HEK293 (cell line): Measurements from ENCODE around the gene DLD.

ENCODE experiments used
- CTCF ChIA-PET: fragments of 350-600 bp; formaldehyde crosslinking; extraction: SDS; loops from one replicate; lab custom pipeline; 2021; ENCODE audit warnings: antibody characterized with exemption; lab: Yijun Ruan, JAX
- POLR2A ChIA-PET: fragments of 300-600 bp; formaldehyde crosslinking; extraction: SDS; loops from one replicate; lab custom pipeline; 2020; ENCODE audit warnings: antibody characterized with exemption, inconsistent platforms; lab: Yijun Ruan, JAX
- H3K27ac ChIP-seq: fragments of 200-500 bp; sonication (Bioruptor generic); 2 replicates; pipeline ENCODE4 v1.5.1; 2014; ENCODE audit warnings: low read depth, low read length, control low read depth, inconsistent platforms; ENCODE audit errors: extremely low read depth
- H3K36me3 ChIP-seq, 2 experiments: fragments of 200-500 bp in 1 of 2; sonication (Bioruptor generic) in 1 of 2; 1 replicate in 1 of 2; 2 replicates in 1 of 2; pipeline ENCODE4 v1.5.1; 2014 to 2017; ENCODE audit warnings: inconsistent platforms in 2 of 2, low read length in 2 of 2; ENCODE audit not compliant: control insufficient read depth in 2 of 2, insufficient read depth in 1 of 2
- H3K4me1 ChIP-seq: fragments of 200-500 bp; sonication (Bioruptor generic); 2 replicates; pipeline ENCODE4 v1.5.1; 2014; ENCODE audit warnings: mild to moderate bottlenecking, low read length, inconsistent platforms; ENCODE audit not compliant: control insufficient read depth, insufficient read depth
- H3K4me3 ChIP-seq: 2 replicates; pipeline ENCODE4 v1.5.1; 2011; ENCODE audit warnings: low read depth, mild to moderate bottlenecking, control low read depth, low read length, moderate library complexity
- H3K9me3 ChIP-seq: fragments of 200-500 bp; sonication (Bioruptor generic); 2 replicates; pipeline ENCODE4 v1.5.1; 2014; ENCODE audit warnings: low read depth, low read length, inconsistent platforms; ENCODE audit not compliant: control insufficient read depth, insufficient read depth
- CTCF ChIP-seq: fragments of 450-650 bp; formaldehyde crosslinking; IDR thresholded peaks from 2 replicates; pipeline ENCODE4 v1.5.1; 2016; ENCODE audit warnings: missing biosample characterization, missing genetic modification characterization
- KLF17 ChIP-seq: fragments of 450-650 bp; formaldehyde crosslinking; IDR thresholded peaks from 2 replicates; pipeline ENCODE4 v1.5.1; 2016; ENCODE audit warnings: missing biosample characterization, missing genetic modification characterization
- OVOL3 ChIP-seq: fragments of 450-650 bp; formaldehyde crosslinking; IDR thresholded peaks from 2 replicates; pipeline ENCODE4 v1.5.1; 2016; ENCODE audit warnings: missing biosample characterization, missing genetic modification characterization
- SP3 ChIP-seq: fragments of 450-650 bp; formaldehyde crosslinking; IDR thresholded peaks from 2 replicates; pipeline ENCODE4 v1.5.1; 2016; ENCODE audit warnings: missing biosample characterization, missing genetic modification characterization
- ZIC2 ChIP-seq: fragments of 450-650 bp; formaldehyde crosslinking; IDR thresholded peaks from 2 replicates; pipeline ENCODE4 v1.5.1; 2016; ENCODE audit warnings: missing biosample characterization, missing genetic modification characterization
- ZNF10 ChIP-seq: fragments of 450-650 bp; formaldehyde crosslinking; IDR thresholded peaks from 2 replicates; pipeline ENCODE4 v1.5.1; 2017; ENCODE audit warnings: missing biosample characterization, missing genetic modification characterization
- ZNF2 ChIP-seq: fragments of 450-650 bp; formaldehyde crosslinking; IDR thresholded peaks from 2 replicates; pipeline ENCODE4 v1.5.1; 2016; ENCODE audit warnings: missing biosample characterization, missing genetic modification characterization
- ZNF529 ChIP-seq: fragments of 450-650 bp; formaldehyde crosslinking; IDR thresholded peaks from 2 replicates; pipeline ENCODE4 v1.5.1; 2017; ENCODE audit warnings: missing genetic modification characterization, missing biosample characterization; ENCODE audit not compliant: insufficient replicate concordance
- ZNF530 ChIP-seq: fragments of 450-650 bp; formaldehyde crosslinking; IDR thresholded peaks from 2 replicates; pipeline ENCODE4 v1.5.1; 2016; ENCODE audit warnings: low read depth, missing biosample characterization, missing genetic modification characterization
- ZNF548 ChIP-seq: fragments of 450-650 bp; formaldehyde crosslinking; IDR thresholded peaks from 2 replicates; pipeline ENCODE4 v1.5.1; 2016; ENCODE audit warnings: missing biosample characterization, missing genetic modification characterization
- ZNF558 ChIP-seq: fragments of 450-650 bp; formaldehyde crosslinking; IDR thresholded peaks from 2 replicates; pipeline ENCODE4 v1.5.1; 2016; ENCODE audit warnings: missing biosample characterization, missing genetic modification characterization
- ZNF560 ChIP-seq: fragments of 450-650 bp; formaldehyde crosslinking; IDR thresholded peaks from 2 replicates; pipeline ENCODE4 v1.5.1; 2017; ENCODE audit warnings: missing biosample characterization, missing genetic modification characterization, borderline replicate concordance
- ZNF660 ChIP-seq: fragments of 450-650 bp; IDR thresholded peaks from 2 replicates; pipeline ENCODE4 v1.5.1; 2018; ENCODE audit warnings: missing biosample characterization, mild to moderate bottlenecking, missing genetic modification characterization
- ZNF830 ChIP-seq: fragments of 450-650 bp; IDR thresholded peaks from 2 replicates; pipeline ENCODE4 v1.5.0; 2018; ENCODE audit warnings: missing biosample characterization, missing genetic modification characterization, low read depth, mild to moderate bottlenecking, moderate library complexity
- ZSCAN5A ChIP-seq: fragments of 450-650 bp; formaldehyde crosslinking; IDR thresholded peaks from 2 replicates; pipeline ENCODE4 v1.5.1; 2016; ENCODE audit warnings: missing biosample characterization, missing genetic modification characterization
- TF ChIP-seq, protein P1 (sequence below): fragments of 450-650 bp; formaldehyde crosslinking; conservative IDR thresholded peaks from 2 replicates; pipeline ENCODE4 v1.5.1; 2016; ENCODE audit warnings: low read depth, missing biosample characterization, missing genetic modification characterization
- TF ChIP-seq, protein P2 (sequence below): fragments of 450-650 bp; formaldehyde crosslinking; IDR thresholded peaks from 2 replicates; pipeline ENCODE4 v1.5.1; 2016; ENCODE audit warnings: missing biosample characterization, missing genetic modification characterization, low read depth

DLD gene

GRCh38 chr7:107957436-107957835, 66.5 kb downstream of the DLD start:
- H3K4me1 ChIP-seq: no peaks in the 10 kb centered on the region
- no peaks in the 10 kb centered on the region for H3K9me3 ChIP-seq
- TF ChIP-seq ZNF530 (tag by site-specific recombination) (no peak), ZNF558 (tag by site-specific recombination) (no peak), KLF17 (tag by site-specific recombination) (no peak), ZIC2 (tag by site-specific recombination) (no peak), ZNF660 (tag by site-specific recombination) (no peak), OVOL3 (no peak), ZNF560 (tag by site-specific recombination) (no peak), ZNF830 (no peak), SP3 (tag by site-specific recombination) (no peak), ZNF529 (tag by site-specific recombination) (no peak), CTCF (no peak), ZNF2 (tag by site-specific recombination) (no peak), ZNF10 (tag by site-specific recombination) (no peak), ZNF548 (tag by site-specific recombination) (no peak), ZSCAN5A (tag by site-specific recombination) (no peak)
- TF ChIP-seq, protein P1, sequence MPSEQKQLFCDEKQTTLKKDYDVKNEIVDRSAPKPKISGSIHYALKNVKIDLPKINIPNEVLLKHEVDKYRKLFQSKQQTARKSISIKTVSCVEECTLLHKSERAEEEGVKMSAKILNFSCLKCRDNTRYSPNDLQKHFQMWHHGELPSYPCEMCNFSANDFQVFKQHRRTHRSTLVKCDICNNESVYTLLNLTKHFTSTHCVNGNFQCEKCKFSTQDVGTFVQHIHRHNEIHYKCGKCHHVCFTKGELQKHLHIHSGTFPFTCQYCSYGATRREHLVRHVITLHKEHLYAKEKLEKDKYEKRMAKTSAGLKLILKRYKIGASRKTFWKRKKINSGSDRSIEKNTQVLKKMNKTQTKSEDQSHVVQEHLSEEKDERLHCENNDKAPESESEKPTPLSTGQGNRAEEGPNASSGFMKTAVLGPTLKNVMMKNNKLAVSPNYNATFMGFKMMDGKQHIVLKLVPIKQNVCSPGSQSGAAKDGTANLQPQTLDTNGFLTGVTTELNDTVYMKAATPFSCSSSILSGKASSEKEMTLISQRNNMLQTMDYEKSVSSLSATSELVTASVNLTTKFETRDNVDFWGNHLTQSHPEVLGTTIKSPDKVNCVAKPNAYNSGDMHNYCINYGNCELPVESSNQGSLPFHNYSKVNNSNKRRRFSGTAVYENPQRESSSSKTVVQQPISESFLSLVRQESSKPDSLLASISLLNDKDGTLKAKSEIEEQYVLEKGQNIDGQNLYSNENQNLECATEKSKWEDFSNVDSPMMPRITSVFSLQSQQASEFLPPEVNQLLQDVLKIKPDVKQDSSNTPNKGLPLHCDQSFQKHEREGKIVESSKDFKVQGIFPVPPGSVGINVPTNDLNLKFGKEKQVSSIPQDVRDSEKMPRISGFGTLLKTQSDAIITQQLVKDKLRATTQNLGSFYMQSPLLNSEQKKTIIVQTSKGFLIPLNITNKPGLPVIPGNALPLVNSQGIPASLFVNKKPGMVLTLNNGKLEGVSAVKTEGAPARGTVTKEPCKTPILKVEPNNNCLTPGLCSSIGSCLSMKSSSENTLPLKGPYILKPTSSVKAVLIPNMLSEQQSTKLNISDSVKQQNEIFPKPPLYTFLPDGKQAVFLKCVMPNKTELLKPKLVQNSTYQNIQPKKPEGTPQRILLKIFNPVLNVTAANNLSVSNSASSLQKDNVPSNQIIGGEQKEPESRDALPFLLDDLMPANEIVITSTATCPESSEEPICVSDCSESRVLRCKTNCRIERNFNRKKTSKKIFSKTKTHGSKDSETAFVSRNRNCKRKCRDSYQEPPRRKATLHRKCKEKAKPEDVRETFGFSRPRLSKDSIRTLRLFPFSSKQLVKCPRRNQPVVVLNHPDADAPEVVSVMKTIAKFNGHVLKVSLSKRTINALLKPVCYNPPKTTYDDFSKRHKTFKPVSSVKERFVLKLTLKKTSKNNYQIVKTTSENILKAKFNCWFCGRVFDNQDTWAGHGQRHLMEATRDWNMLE: no peak
- TF ChIP-seq, protein P2, sequence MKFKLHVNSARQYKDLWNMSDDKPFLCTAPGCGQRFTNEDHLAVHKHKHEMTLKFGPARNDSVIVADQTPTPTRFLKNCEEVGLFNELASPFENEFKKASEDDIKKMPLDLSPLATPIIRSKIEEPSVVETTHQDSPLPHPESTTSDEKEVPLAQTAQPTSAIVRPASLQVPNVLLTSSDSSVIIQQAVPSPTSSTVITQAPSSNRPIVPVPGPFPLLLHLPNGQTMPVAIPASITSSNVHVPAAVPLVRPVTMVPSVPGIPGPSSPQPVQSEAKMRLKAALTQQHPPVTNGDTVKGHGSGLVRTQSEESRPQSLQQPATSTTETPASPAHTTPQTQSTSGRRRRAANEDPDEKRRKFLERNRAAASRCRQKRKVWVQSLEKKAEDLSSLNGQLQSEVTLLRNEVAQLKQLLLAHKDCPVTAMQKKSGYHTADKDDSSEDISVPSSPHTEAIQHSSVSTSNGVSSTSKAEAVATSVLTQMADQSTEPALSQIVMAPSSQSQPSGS (tag by site-specific recombination): no peak
- ChIA-PET CTCF (no interaction called here), POLR2A (no interaction called here)
- peaks cover 12 to 61% of the 10 kb centered on the region in 2 experiments for H3K36me3 ChIP-seq
- H3K27ac ChIP-seq: no peak overlapping the region
- no peak overlapping the region for H3K4me3 ChIP-seq
